IPS-15b (cell line): ENCODE data around the gene RPS14.
A peak's percentile ranks its signal among the peaks of the same experiment; 100 is the strongest.

Source experiments
- H3K27me3 ChIP-seq: one replicate; pipeline ENCODE4 v1.6.1; 2013; ENCODE audit warnings: low read length; ENCODE audit not compliant: control insufficient read depth, insufficient read depth
- H3K36me3 ChIP-seq: one replicate; pipeline ENCODE4 v1.6.1; 2013; ENCODE audit warnings: low read length; ENCODE audit not compliant: control insufficient read depth, insufficient read depth
- H3K4me1 ChIP-seq: one replicate; pipeline ENCODE4 v1.6.1; 2013; ENCODE audit warnings: mild to moderate bottlenecking, low read length; ENCODE audit not compliant: control insufficient read depth, insufficient read depth
- H3K4me3 ChIP-seq: one replicate; pipeline ENCODE4 v1.5.1; 2013; ENCODE audit warnings: low read depth, low read length
- H3K9ac ChIP-seq: one replicate; pipeline ENCODE4 v1.6.1; 2013; ENCODE audit warnings: low read depth, mild to moderate bottlenecking, low read length
- H3K9me3 ChIP-seq: one replicate; pipeline ENCODE4 v1.6.1; 2013; ENCODE audit warnings: mild to moderate bottlenecking, low read length; ENCODE audit not compliant: control insufficient read depth, insufficient read depth

The RPS14 gene

DNA sequence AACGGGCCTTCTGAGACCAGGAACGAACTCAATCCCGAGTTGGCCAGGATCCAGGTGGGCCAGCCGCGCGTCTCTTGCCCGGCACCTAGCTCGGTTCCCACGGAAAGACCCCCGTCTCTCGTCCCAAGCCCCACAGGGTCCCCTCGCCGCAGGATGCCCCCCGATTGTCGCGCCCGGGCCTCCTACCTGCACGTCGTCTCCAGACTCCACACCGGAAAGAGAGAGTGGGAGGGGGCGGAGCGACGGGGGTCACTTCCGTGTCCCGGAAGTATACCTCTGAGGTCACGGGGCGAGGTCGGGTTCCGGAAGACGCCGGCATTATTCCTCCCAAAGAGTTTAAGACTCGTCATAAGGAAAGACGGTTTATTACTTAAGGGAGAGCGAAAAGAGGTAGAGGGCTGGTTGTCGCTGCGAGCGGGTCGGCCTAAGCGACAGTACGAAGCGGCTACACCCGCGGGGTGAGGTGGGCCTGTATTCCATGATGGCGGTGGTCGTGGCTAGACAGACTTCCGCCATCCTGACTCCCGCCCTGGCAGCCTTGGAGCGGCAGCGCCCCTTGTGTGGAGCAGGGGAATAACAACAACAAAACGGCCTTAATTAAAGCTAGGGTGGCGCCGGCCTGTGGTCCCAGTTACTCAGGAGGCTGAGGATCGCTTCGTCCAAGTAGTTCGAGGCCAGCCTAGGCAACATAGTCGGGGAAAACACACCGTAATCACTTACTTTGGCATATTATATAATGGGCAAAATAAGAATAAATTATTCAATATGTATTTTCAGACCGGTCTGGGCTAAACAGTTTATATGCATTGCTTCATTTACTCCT lies at the start of gene RPS14:
TSS of gene RPS14 (minus strand) at position 223 of the 823 bp plus-strand sequence. CDS start 2,006 bp downstream, outside the sequence.
- Histone ChIP-seq H3K4me1 (peaks cover 18% of the 10 kb centered on the region), H3K4me3 (peak within 1 kb of the TSS; percentile 97), H3K9ac (peak within 1 kb of the TSS; percentile 100)

DNA sequence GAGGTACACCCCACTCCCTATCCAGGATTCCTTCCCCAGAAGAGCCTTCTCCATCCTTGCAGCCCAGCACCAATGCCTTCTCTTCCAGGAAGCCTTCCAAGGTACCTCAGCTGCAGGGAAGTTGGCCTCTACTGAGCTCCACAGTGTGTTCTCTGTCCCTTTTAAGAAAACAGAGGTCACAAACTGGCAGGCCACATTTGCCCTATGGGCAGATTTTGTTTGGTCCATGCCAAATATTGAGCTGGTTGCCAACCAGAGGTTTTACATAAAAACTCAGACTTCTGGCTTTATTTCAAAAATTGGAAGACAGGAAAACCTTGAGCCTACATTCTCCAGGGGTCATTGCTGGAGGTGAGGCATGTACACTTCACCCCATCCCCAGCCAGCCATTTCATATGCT lies 49.4 kb upstream of the RPS14 start:
- H3K9ac ChIP-seq = no peak overlapping the region
- H3K4me3 ChIP-seq = no peak overlapping the region

More for the DNA sequence above, at the start of gene RPS14:
- Histone ChIP-seq H3K36me3 (peaks cover 45% of the 10 kb centered on the region), H3K27me3 (no peaks in the 10 kb centered on the region), H3K9me3 (no peaks in the 10 kb centered on the region)

DNA sequence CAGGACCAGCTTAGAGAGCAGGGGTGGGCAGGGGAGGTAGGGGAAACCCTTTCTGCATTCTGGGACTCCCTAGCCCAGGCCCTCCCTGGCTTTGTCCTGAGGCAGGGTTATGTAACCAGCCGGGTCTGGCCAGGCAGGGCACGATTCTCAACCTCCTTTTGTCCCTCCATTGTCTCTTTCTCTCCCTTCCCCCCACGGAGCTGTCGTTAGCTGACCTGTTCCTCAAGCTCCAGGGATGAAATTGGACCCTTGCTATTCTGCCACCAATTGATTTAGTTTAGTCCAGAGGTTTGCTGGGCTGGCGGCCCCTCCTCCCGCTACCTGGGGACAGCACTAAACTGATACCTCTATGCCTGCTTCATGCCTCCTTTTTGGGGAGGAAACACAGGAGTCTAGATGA lies 49.0 kb upstream of the RPS14 start:
- H3K36me3 ChIP-seq = no peaks in the 10 kb centered on the region
- H3K9me3 ChIP-seq = no peaks in the 10 kb centered on the region
- peaks cover 20% of the 10 kb centered on the region for H3K4me1 ChIP-seq
- H3K9ac ChIP-seq = peak overlapping the region; percentile 28
- no peaks in the 10 kb centered on the region for H3K27me3 ChIP-seq
- no peak overlapping the region for H3K4me3 ChIP-seq

More for the DNA sequence above, 49.4 kb upstream of the RPS14 start:
- Histone ChIP-seq H3K36me3 (no peaks in the 10 kb centered on the region), H3K27me3 (no peaks in the 10 kb centered on the region), H3K4me1 (peaks cover 20% of the 10 kb centered on the region), H3K9me3 (no peaks in the 10 kb centered on the region)

DNA sequence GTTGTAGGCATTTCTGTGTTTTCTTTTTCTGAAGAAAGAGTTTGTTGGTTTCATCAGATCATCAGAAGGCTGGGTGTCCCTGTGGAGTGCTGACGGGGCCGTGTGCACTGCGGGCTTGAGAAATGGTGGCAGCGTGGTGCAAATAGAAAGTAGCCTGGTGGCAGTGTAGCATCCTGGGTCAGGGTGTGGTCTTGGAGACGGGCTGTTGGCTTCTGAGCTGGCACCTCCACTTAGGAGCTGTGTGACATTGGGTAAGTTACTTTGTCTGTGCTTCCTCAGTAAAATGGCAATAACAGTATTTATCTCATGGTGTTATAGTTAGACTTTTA lies 48.4 kb upstream of the RPS14 start:
- no peaks in the 10 kb centered on the region for H3K9me3 ChIP-seq
- H3K9ac ChIP-seq = peak overlapping the region; percentile 28
- H3K27me3 ChIP-seq = no peaks in the 10 kb centered on the region
- no peaks in the 10 kb centered on the region for H3K36me3 ChIP-seq
- H3K4me1 ChIP-seq = peaks cover 20% of the 10 kb centered on the region
- H3K4me3 ChIP-seq = no peak overlapping the region

DNA sequence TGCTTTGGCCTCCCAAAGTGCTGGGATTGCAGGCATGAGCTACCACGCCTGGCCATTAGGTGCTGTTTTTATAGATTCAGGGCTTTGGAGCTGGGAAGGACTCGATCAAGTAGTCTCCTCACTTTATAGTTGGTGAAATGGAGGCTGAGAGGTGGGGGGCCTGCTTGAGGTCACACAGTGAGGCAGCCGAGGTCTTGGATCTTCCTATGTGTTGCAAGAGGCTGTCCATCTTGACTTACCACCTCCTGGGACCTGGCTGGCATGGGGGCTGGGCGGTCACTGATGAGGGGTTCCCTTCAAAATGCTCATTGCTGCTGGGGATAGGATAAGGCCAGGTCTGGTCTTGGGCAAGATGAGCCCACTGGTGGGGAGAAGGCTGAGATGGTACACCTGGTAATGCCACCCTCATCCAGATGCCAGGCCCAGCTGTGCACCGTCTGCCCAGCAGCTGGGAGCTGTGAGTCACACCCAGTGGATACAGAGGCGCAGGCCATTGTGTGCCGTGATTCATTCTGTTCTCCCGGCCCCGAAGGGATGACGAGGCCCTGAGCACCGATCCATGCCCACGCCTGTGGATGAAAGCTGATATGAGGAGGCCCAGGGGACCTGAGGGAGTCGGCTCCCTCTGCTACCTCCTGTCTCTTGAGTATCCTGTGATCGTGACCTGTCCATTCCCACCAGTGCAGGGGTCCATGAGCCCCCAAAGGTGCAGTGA lies 47.9 kb upstream of the RPS14 start:
- Histone ChIP-seq H3K9me3 (no peaks in the 10 kb centered on the region), H3K27me3 (no peaks in the 10 kb centered on the region), H3K36me3 (no peaks in the 10 kb centered on the region), H3K9ac (no peak overlapping the region), H3K4me1 (peaks cover 20% of the 10 kb centered on the region), H3K4me3 (no peak overlapping the region)

DNA sequence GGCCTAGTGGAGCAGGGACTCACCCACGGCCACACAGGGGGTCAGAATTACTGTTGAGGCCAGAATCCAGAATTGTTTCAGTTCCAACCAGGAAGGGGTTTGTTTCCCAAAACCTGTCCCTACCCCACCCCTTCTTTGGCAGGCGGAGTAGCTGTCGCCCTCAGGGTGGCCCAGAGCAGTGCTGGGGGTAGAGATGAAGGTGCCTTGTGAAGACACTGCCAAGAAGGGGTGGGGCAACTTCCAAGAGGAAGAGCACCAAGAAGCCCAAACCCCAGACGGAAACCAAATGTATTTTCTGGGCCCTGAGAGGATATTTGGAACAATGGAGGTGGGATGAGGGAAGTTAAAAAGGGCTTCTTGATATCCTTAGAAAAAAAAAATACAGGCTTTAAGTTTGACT lies 47.0 kb upstream of the RPS14 start:
- Histone ChIP-seq H3K27me3 (no peaks in the 10 kb centered on the region), H3K4me1 (peaks cover 20% of the 10 kb centered on the region), H3K9ac (no peak overlapping the region), H3K9me3 (no peaks in the 10 kb centered on the region), H3K4me3 (no peak overlapping the region), H3K36me3 (no peaks in the 10 kb centered on the region)

DNA sequence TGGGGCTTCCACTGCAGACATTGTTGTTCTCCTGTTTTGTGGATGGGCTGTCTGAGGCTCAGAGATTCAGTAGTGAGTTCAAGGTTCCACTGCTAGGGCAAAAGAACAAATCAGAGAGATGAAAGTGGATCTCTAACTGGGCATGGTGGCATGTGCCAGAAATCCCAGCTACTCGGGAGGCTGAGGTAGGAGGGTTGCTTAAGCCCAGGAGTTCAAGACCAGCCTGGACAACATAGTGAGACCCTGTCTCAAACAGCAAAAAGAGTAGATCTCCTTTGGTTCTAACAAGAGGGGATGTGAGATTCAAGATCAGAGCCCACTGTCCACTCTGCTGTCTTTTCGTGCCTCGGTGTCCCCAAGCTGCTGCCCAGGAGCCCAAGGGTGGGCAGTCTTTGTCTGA lies 46.6 kb upstream of the RPS14 start:
- no peaks in the 10 kb centered on the region for H3K36me3 ChIP-seq
- H3K9me3 ChIP-seq = no peaks in the 10 kb centered on the region
- H3K4me1 ChIP-seq = peaks cover 24% of the 10 kb centered on the region
- H3K27me3 ChIP-seq = no peaks in the 10 kb centered on the region
- H3K9ac ChIP-seq = no peak overlapping the region
- no peak overlapping the region for H3K4me3 ChIP-seq

DNA sequence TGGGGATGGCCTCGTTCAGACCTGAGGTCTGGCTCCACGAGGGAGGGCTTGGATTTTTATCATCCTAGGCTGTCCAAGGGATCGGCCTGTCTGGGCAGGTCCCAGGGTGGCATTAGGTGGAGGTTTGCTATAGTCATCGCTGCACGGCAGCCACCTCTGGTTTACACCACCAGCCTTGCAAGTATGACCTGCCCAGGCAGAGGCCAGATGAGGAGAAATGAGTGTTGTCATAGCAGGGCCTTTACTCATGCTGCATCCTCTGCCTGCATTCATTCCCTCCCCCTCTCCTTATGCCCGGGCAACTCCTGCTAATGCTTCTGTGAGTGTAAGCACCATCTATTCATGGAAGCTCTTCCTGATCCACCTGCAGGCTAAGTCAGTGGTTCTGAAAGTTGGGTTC lies 43.1 kb upstream of the RPS14 start:
- Histone ChIP-seq H3K9ac (no peak overlapping the region), H3K9me3 (no peaks in the 10 kb centered on the region), H3K4me1 (peaks cover 36% of the 10 kb centered on the region), H3K4me3 (no peak overlapping the region), H3K27me3 (no peaks in the 10 kb centered on the region), H3K36me3 (peaks cover 7% of the 10 kb centered on the region)

DNA sequence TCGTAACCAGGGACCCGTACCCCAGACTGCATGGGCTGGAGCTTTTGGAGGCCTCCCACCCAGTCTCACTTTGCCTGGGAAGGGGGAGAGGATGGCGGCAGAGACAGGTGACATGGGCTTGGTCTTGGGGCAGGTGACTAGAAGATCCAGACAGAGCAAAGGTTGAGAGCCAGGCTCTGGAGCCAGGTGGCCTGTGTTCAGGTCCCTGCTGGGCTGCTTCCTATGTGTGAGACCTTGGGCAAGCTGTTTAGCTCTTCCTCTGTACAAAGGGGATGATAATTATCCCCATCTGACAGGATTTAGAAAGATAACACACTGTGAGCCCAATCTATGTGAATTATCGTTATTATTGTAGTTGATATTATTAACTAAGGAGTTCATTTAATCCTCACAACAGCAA lies 42.3 kb upstream of the RPS14 start:
- H3K36me3 ChIP-seq = peaks cover 7% of the 10 kb centered on the region
- no peak overlapping the region for H3K4me3 ChIP-seq
- H3K27me3 ChIP-seq = no peaks in the 10 kb centered on the region
- no peak overlapping the region for H3K9ac ChIP-seq
- peaks cover 38% of the 10 kb centered on the region for H3K4me1 ChIP-seq
- H3K9me3 ChIP-seq = no peaks in the 10 kb centered on the region

DNA sequence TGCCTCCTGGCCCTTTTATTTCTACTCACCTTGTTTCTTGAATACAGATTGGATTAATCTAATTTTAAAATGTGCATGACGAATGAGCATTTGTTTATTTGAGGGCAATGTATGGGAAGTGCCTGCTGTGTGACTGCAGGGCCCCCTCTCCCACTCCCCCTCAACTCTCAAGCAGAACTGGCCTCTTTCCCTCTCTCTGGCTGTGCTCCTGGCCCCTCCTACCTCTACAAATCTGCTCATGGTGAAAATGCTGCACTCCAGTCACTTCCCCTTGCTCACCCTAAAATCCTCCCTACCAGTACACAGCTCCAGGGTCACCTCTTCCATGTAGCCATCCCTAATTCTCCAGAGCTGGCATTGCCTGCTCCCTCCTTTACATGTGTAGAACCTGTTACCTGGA lies 41.2 kb upstream of the RPS14 start:
- Histone ChIP-seq H3K9me3 (no peaks in the 10 kb centered on the region), H3K4me1 (peaks cover 35% of the 10 kb centered on the region), H3K9ac (peak overlapping the region; percentile 42), H3K36me3 (peaks cover 7% of the 10 kb centered on the region), H3K27me3 (no peaks in the 10 kb centered on the region), H3K4me3 (no peak overlapping the region)

DNA sequence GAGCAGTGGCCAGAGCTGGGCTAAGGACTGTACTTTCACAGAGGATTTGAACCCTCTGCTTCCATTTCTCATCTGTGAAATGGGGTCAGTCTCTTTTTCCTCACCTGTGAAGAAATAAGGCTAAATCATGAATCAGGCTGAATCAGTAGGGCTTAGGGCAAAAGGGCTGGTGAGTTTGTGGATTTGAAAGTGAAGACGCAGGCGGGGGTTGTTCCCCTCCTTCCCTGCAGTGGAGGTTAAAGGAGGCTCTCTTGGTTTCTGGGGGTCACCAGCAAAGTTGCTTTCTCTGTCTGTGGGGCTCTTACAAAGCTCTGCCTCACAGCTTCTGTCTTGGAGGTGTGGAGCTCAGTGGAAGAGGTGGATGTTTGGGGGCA lies 40.7 kb upstream of the RPS14 start:
- Histone ChIP-seq H3K9me3 (no peaks in the 10 kb centered on the region), H3K9ac (no peak overlapping the region), H3K4me1 (peaks cover 35% of the 10 kb centered on the region), H3K4me3 (no peak overlapping the region), H3K27me3 (no peaks in the 10 kb centered on the region), H3K36me3 (peaks cover 7% of the 10 kb centered on the region)
